Endothelial cell (in vitro differentiated cells): ENCODE measurements around the gene CTNNB1. TPM values are rescaled to one million over a fixed set of nuclear protein-coding genes. Genes with fewer than 3 reads are reported as not detected.
"Not testable (repeated sequence)": the region's sequence is repeated elsewhere in the genome, so short reads cannot be mapped to it uniquely, and the experiment has no call there.

Experiments used
- DNase-seq: peaks from one replicate; pipeline ENCODE4 v3.0.0; 2021; ENCODE audit warnings: low spot score
- H3K27ac Mint-ChIP-seq: one replicate; pipeline ENCODE4 v1.8.0; 2021; ENCODE audit warnings: mixed read lengths, inconsistent platforms; ENCODE audit not compliant: unreplicated experiment
- H3K27me3 Mint-ChIP-seq: one replicate; pipeline ENCODE4 v1.8.0; 2021; ENCODE audit warnings: mild to moderate bottlenecking, moderate library complexity, mixed read lengths, inconsistent platforms; ENCODE audit not compliant: unreplicated experiment
- H3K36me3 Mint-ChIP-seq: one replicate; pipeline ENCODE4 v1.8.0; 2021; ENCODE audit warnings: mild to moderate bottlenecking, low read depth, mixed read lengths, inconsistent platforms; ENCODE audit not compliant: unreplicated experiment
- H3K4me1 Mint-ChIP-seq: one replicate; pipeline ENCODE4 v1.8.0; 2021; ENCODE audit warnings: mild to moderate bottlenecking, mixed read lengths, inconsistent platforms; ENCODE audit not compliant: unreplicated experiment
- H3K4me3 Mint-ChIP-seq: one replicate; pipeline ENCODE4 v1.8.0; 2021; ENCODE audit warnings: mild to moderate bottlenecking, mixed read lengths, inconsistent platforms; ENCODE audit not compliant: unreplicated experiment
- H3K9me3 Mint-ChIP-seq: one replicate; pipeline ENCODE4 v1.8.0; 2021; ENCODE audit warnings: mixed read lengths, inconsistent platforms; ENCODE audit not compliant: unreplicated experiment
- CTCF ChIP-seq: fragments of 200-600 bp; sonication (generic); IDR thresholded peaks from one replicate; pipeline ENCODE4 v1.5.0; 2021; ENCODE audit warnings: antibody characterized with exemption; ENCODE audit not compliant: unreplicated experiment
- total RNA-seq: library from RNA; stranded (reverse); fragmentation: NEBNext Ultra II Directional; extraction: Animal tissue kit (Norgen Biotek cat#: 25700); gene quantifications from one replicate; pipeline ENCODE4 v1.2.1, GENCODE V29; 2021; ENCODE audit not compliant: unreplicated experiment

CTNNB1 gene
- total RNA-seq, 1 donor from 2014 or later = 1,051 TPM

- Mint-ChIP-seq H3K9me3 (peaks cover 7% of the 10 kb centered on the region), H3K4me1 (no peaks in the 10 kb centered on the region), H3K27ac (no peak overlapping the region), H3K36me3 (no peaks in the 10 kb centered on the region), H3K4me3 (no peak overlapping the region), H3K27me3 (no peaks in the 10 kb centered on the region)
- TF ChIP-seq CTCF = no peak
- no peak for DNase-seq
These were observed 78.6 kb downstream of the CTNNB1 start for GRCh38 chr3:41277790-41278465.

- not testable (repeated sequence) for H3K4me1 Mint-ChIP-seq, H3K9me3 Mint-ChIP-seq, H3K27me3 Mint-ChIP-seq, H3K36me3 Mint-ChIP-seq, H3K27ac Mint-ChIP-seq, DNase-seq, H3K4me3 Mint-ChIP-seq
These were observed 85.6 kb downstream of the CTNNB1 start for GRCh38 chr3:41284934-41285333.

- peaks cover 3% of the 10 kb centered on the region for H3K27me3 Mint-ChIP-seq
- DNase-seq = no peak
- H3K27ac Mint-ChIP-seq = no peak overlapping the region
- H3K36me3 Mint-ChIP-seq = no peaks in the 10 kb centered on the region
- peaks cover 11% of the 10 kb centered on the region for H3K4me1 Mint-ChIP-seq
- no peak for TF ChIP-seq CTCF
- no peaks in the 10 kb centered on the region for H3K9me3 Mint-ChIP-seq
- H3K4me3 Mint-ChIP-seq = no peak overlapping the region
These were observed 87.0 kb downstream of the CTNNB1 start for GRCh38 chr3:41286305-41286704.

- Mint-ChIP-seq H3K27me3 (peaks cover 3% of the 10 kb centered on the region), H3K9me3 (no peaks in the 10 kb centered on the region), H3K27ac (no peak overlapping the region), H3K4me3 (no peak overlapping the region), H3K4me1 (peaks cover 18% of the 10 kb centered on the region), H3K36me3 (no peaks in the 10 kb centered on the region)
- TF ChIP-seq CTCF = no peak
- DNase-seq = no peak
These were observed 89.5 kb downstream of the CTNNB1 start for GRCh38 chr3:41288785-41289184.
